ENCODE results near the gene GEMIN5.
"Not testable (repeated sequence)": the region's sequence is repeated elsewhere in the genome, so short reads cannot be mapped to it uniquely, and the experiment has no call there.

The GEMIN5 gene

DNA sequence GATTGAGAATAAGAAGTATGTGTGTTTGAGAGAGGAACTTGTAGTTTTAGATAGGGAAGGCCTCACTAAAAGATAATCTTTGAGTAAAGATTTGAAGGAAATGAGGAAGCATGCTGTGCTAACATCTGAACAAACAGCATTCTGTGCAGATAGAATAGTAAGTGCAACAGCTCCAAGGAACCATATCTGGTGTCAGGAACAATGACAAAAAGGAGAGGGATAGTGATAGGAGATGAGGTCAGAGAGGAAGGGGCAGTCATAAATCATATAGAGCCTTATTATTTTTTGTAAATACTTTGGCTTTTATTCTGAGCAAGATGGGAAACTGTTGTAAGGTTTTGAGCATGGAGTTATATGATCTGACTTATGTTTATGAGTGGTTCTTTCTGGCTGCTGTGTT, 6.7 kb upstream of the GEMIN5 start:
- DNase-seq: no peak

DNA sequence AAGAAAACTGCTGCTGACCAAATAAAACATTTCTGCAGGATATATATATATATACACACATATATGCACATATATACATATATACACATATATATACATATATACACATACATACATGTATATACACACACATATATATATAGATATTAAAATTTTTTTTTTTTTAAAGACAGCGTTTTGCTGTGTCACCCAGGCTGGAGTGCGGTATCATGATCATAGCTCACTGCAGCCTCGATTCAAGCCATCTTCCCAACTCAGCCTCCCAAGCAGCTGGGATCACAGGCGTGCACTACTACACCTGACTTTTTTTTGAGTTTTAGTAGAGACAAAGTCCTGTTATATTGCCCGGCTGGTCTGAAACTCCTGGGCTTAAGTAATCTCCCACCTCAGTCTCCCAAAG, 5.5 kb upstream of the GEMIN5 start:
- no peak for DNase-seq

DNA sequence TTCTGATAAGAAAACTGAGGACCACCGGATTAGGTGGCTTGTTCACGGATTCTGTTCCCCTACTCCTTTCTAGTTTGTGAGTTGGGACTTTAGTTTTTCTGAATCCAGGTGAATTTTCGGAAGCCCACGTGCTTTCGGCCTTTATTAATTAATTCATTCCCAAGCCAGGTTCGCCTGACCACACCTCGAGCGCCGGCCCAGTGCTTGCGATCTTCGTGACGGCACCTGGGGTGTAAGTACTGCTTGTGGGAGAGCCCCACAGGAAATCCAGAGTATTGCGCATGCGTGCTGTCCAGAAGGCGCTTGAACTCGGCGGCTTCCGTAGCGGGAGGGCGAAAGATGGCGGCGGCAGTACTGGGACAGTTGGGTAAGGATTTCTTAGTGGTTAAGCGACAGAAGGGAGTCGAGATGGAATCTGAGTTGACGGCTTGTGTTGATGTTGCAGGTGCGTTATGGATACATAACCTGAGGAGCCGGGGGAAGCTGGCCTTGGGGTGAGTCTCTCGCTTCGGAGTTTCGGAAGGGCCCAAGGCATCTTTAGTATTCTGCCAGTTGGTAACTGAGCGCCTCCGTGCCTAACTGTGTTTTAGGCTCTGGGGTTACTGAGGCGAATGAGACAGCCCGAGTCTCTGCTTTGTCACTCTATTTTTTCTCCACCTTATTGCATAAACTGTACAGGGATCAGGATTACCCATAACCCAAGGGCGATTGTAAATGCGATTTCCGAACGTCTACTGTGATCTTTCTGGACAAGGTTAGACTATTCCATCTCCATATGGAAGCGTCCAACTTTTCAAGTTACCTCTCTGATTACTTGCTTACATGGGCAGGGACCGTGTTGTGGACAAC, 3.0 kb upstream of the GEMIN5 start, which contains the start of gene MRPL22:
Gene MRPL22, plus strand, starts transcription at position 302 of the 849 bp plus-strand sequence. Its CDS starts 38 bp downstream, at position 340.
- peak; percentile 92 for DNase-seq

DNA sequence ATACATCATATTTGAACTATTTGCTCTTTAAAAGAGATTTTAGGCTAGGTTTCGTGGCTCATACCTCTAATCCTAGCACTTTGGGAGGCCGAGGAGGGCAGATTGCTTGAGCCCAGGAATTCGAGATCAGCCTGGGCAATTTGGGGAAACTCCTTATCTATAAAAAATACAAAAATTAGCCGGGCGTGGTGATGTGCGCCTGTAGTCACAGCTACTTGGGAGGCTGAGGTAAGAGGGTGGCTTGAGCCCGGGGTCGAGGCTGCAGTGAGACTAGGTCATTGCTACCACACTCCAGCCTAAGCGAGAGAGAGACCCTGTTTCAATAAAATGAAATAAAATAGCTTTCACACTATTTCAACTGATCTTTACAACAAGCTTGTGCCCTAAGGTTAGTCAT, 2.4 kb upstream of the GEMIN5 start:
- no peak for DNase-seq

DNA sequence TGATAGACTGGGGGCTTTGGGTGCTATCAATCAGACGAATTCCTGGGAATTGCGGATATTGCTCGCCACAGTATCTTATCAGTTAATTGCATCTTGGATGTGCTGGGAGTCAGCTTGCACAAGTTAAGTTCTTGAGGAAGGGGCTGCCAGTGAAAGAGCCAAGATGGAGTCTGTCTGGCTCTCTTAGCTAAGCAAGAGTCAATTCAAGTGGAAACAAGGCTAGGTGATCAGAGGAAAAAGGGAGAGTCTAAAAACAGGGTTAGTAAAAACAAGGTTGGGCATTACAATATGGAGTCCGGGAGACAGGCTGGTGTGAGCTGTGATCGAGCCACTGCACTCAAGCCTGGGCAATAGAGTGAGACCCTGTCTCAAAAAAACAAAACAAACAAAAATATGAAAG, 1.4 kb upstream of the GEMIN5 start:
- DNase-seq: not testable (repeated sequence)

DNA sequence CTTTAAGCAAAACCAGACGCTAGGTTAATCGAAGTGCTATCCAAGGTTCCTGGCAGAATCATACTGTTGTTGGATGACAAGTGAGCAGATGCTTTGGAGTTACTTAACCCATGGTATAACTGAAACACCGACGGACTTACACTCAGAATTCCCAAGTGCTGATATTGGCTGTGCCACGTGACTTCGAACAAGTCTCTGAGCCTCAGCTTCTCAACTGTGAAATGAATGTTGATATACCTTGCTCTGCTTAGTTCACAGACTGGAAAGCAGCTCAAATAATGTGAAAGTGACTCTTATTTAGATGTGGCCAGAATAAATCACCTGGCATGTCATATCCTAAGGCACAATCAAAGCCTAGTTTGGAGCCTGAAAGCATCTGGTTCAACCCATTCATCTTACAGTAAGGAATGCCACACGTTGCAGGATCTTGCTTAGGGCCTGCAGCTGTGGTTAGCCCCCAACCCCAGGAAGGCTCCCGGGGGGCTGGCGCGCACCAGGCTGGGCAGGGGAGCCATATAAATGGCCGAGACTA, 759 bp downstream of the GEMIN5 start:
- DNase-seq: no peak

DNA sequence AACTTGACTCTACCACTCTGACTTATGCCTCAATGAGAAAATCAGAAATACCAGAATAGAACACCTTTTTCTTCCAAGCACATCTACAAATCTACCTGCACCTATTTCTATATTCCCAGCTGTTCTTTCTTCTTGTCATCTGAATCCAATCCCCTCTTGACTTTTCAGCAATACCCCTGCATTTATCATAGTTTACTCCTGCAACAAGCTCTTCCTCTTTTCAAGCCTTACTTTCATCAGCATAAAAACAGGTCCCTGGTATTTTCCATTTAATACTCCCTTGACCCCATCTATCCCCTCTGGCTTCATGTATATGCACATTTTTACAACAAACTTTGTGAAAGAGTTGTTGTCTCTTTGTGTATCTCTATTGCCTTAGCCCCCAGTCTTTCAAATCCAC, 3.1 kb downstream of the GEMIN5 start:
- no peak for DNase-seq

DNA sequence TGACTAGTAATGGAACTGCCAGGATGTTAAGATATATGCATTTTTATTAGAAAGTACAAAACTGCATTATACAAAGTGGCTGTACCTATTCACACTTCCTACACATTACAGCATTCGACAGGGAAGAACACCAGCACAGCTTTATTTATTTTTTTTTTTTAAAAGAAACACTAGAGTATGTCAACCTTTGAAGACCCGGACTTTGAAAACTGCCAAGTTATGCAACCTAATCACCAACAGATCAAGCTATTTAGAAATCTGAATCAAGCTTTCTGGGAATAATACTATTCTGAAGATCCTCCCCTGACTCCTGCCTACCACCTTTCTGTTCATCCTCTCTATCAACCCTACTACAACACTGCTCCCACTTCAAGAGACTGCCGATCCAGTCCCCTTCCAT, 4.5 kb downstream of the GEMIN5 start:
- no peak for DNase-seq

DNA sequence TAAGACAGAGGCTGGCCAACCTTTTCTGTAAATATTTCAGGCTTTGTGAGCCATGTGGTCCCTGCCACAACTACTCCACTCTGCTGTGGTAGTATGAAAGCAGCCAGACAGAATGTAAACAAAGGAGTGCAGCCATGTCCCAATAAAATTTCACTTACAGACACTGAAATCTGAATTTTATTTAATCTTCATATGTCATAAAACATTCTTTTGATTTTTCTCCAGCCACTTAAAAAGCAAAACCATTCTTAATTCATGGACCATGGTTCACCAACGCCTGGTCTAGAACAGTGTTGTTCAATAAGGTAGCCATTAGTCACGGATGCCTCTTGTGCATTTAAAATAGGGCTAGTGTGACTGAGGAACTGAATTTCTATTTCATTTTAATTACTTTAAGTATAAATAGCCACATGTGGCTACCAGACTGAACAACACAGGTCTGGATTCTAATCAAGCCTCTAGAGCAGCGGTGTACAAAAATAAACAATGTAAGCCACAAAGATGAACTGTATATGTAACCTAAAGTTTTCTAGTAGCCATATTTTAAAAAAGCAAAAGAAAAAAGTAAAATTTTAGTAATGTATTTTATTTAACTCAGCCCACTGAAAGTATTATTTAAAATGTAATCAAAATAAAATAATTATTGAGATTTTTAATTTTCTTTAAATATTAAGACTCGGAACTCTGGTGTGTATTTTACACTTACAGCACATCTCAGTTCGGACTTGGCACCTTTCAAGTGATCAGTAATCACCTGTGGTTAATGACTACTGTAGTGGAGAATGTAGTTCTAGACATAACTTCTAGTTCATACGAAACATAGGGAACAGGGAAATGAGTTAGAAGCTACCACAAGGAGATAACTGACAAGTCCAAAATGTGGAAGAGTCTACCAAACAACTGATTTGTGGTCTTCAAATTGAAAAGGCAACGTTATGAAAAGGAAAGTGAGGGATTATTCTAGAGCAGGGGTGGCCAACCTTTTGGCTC, 14.3 kb downstream of the GEMIN5 start:
- DNase-seq: peak; percentile 87

DNA sequence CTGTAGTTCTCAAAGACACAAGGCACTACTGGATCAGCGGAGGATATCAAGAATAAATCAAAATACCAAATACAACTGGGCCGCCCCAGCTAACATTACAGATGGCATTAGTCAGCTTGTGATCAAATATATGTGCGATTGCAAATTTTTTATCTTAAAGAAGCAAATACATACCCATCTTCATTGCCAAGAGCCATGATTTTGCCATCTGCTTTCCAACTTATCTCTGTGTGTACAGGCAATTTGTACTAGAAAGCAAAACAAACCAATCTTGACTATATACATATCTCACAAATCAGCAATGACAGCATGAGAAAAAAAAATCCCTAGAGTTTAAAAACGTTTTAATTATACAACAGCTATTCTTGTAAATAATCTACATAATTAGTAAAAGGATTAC, 20.3 kb downstream of the GEMIN5 start:
- DNase-seq: no peak

DNA sequence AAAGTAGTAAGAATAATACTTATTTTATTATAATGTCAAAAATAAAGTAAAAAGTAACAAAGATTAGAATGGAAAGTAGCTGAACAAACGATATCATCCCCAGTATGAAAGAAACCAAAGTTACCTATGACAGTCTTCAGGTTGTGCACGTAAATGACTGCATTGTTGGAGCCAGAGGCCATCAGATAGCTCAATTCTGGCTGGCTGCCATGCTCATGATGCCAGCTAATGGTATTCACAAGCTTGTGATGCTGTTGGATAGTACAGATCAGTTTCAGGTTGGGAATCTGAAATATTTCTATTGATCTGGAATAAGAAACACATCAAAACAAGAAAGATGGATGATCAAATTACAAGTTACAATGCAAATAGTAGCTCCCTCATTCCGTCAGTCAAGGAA, 21.1 kb downstream of the GEMIN5 start:
- DNase-seq: no peak

DNA sequence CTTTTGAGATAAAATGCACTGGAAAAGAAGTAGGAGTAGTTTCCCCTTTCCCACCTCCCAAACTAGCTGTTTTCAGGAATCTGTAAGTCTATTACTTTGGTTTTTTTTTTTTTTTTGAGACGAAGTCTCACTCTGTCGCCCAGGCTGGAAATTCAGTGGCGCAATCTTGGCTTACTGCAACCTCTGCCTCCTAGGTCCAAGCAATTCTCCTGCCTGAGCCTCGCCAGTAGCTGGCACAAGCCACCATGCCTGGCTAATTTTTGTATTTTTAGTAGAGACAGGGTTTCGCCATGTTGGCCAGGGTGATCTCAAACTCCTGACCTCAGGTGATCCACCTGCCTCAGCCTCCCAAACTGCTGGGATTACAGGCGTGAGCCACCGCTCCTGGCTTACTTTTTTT, 32.4 kb downstream of the GEMIN5 start:
- DNase-seq: not testable (repeated sequence)

DNA sequence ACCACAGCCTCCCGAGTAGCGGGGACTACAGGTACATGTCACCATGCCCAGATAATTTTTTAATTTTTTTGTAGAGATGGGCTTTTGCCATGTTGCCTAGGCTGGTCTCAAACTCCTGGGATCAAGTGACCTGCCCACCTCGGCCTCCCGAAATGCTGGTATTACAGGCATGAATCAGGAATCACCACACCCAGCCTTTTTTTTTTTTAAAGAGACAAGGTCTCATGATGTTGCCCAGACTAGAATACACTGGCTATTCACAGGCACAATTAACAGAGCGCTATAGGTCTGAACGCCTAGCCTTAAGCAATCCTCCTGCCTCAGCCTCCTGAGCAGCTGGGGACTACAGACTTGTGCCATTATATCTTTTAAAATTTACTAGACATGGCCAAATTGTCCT, 36.1 kb downstream of the GEMIN5 start:
- no peak for DNase-seq

DNA sequence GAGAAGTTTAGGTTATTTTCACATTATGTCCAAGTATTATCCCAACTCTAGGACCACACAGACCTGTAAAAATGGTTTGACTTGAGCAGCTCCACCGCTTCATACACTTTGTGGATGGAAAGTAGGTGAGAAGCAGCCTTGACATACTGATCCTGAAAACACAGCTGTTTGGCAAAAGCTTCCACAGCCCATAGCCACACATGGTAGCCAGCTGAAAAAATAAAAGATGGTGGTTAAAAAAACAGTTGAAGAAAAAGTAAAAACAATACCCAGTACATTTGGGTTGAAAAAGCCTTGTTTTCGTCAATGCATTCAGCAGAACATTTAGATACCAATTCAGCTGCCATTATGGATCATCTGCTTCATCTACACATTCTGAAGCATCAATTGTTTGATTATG, 36.7 kb downstream of the GEMIN5 start:
- peak; percentile 32 for DNase-seq

DNA sequence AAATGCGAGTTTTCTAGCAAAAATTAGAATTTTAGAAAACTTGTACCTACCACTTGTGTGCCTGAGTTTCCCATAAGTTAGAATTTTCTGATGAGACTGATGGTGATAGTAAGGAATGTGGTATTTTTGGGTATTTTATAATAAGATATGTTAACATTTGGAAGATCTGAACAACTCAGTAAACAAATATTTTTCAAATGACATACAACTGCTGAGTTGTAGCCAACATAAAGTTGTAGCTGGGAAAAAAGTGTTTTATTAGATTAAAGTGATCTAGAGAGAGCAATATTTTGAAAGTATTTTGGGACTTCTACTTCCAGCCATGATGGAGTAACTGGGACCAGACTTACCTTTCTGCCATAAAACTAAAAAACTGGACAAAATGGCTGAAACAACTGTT, 37.9 kb downstream of the GEMIN5 start:
- DNase-seq: no peak

DNA sequence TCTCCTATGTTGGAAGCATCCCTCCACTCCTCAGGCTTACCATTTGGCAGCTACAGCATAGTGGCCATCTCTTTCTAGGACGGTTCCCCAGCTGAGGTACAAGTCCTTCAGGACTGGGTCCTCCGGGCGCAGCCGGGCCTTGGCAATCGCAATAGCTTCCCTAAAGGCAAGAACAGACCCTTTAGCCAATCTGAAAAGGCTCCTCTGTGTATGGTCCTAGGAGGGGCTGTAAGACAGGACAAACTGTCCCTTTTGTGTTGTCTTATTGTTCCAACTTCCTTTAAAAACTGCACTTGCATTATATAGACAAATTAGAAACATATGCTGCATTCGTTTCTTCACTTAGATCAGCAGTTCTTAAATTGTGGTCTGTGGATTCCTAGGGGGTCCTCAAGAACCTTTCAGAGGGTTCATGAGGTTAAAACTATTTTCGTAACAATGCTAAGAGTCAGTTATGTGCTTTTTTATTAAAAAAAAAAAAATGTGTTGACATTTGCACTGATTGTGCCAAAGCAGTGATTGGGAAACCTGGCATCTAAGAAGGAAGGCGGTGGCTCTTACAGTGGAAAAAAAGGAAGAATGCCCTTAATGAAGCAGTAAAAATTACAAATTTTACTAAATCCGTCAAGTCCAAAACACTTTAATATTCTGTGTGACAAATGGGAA, 38.7 kb downstream of the GEMIN5 start:
- DNase-seq: peak; percentile 10

DNA sequence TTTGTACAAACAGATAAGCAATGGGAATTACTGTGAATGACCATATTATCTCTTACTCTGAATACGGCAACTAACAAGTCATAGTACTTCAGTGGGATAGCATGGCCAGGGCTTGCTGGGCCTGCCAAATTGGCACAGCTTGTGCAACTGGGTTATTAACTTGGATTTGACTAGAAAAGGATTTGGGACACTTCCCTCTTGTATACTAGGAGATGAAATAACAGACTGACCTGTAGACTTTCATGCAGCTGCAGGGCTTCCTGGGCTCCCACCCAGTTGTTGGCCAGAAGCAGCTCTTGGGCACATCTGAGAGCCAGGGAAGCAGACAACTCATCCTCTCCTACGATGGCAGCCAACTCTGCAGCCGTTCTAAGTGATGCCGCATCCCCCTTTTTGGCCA, 39.8 kb downstream of the GEMIN5 start:
- DNase-seq: no peak

DNA sequence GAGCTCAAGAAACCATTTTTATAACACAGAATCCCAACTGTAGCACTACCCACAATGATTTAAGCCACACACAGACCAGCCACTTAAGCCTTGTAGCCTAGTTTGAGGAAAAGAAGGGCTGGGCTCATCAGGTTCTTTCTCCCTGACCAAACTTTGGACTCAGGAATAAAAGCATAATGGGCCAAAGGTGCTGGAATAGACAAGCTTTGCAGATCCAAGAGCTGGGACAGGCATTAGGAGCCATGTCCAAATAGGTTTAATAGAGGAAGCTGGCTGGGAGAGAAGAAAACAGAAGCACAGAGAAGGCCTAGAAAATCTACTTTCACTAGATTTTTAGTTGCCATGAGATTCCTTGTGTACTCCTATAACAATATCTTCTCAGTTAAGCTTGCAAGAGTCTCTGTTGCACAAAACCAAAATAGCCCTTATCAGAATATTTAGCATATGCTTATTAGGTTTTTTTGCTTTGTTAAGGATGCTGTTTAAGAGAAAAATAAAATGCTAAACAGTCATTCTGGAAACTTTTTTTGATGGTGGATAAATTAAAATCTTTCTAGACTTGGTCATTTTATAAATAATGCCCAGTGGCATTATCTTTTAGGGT, 41.3 kb downstream of the GEMIN5 start:
- DNase-seq: no peak

DNA sequence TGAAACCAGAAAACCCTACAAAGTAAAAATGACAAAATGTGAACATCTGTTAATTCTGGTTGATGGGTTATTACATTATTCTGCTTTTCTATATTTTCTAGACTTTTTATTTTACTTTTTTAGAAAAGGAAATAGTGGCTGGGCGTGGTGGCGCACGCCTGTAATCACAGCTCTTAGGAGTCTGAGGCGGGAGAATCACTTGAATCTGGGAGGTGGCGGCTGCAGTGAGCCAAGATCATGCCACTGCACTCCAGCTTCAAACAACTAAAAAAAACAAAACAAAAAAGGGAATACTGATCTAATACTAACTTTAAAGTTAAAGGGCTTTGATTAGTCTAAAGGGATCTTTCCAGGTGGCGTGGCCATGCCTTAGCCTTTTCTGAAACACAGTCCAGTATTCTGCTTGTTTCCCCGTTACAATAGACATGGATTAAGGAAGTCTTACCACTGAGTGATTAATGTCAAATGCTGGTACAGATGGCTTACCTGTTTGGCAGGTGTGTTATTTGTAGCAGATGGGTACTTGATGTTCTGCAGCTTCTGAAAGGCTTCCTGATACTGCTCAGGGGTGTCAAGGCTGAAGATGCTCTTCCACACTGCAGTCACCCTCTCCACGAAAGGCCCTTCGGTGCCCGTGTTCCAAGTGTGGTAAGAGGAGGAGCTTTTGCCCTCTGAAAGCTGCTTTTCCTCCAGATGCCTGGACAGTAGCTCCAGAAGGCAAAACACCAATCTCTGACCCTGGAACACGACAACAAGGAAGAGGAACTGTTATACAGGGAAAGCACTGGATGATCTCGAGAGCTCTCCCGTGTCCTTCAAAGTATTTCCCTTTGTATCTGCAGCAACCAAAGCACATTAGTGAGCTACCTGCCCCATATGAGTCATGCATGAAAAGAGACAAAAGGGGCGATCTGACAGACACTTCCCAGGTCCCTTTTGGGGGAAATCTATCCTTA, 42.1 kb downstream of the GEMIN5 start:
- no peak for DNase-seq

DNA sequence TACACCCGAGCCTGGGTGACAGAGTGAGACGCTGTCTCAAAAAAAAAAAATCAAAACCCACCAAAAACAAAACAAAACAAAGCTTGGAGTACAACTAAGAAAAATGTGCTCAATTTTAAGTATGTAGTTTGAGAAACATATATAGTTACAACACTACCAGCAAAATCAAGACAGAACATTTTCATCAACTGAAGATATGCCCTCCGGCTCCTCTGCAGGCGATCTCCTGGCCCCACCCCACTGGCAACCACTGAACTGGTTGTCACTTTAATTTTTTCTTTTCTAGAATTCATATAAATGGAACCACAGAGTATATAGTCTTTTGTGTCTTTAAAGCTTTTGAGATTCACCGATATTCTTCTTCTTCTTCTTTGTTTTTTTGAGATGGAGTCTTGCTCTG, 44.6 kb downstream of the GEMIN5 start:
- no peak for DNase-seq

DNA sequence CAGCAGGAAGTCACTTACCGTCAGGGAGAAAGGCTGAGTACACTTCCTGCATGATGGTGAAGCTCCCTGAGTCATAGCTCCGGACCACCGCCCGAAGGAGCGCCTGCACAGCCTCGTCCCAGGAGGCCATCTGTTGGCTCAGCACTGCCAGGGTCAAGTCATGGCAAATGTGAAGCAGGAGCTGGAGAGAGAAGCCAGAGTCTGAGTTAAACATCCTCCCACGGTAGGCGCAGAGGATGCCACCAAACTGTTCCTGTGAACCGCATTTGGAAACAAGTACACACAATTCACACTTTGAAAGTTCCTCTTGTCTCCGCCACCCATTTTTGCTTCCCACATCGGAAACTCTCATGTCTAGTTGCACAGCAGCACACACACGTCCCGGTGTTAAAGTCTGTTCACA, 45.6 kb downstream of the GEMIN5 start:
- no peak for DNase-seq
